Measurements from ENCODE around the gene SUCLA2.

The SUCLA2 gene

GRCh38 chr13:47904241-47904640 lies 96.8 kb downstream of the SUCLA2 start:
- TF ChIP-seq TEAD4 (IDR thresholded peaks at IDR 0.05) (no peak), CREB1 (IDR thresholded peaks at IDR 0.05; ENCODE audit: low read depth) (no peak), NFIC (IDR thresholded peaks at IDR 0.05) (no peak), YY1 (IDR thresholded peaks at IDR 0.05; ENCODE audit: low read depth) (no peak), TCF12 (IDR thresholded peaks at IDR 0.05; ENCODE audit: low read depth) (no peak), EGR1 (IDR thresholded peaks at IDR 0.05) (no peak), MAX (IDR thresholded peaks at IDR 0.05) (no peak), FOXM1 (IDR thresholded peaks at IDR 0.05; ENCODE audit: borderline replicate concordance, low read depth) (no peak), TAF1 (IDR thresholded peaks at IDR 0.05; ENCODE audit: low read depth) (no peak), ZBTB7A (IDR thresholded peaks at IDR 0.05; ENCODE audit: low read depth) (no peak), CEBPB (IDR thresholded peaks at IDR 0.05) (no peak)

- TF ChIP-seq NFIC (IDR thresholded peaks at IDR 0.05) (no peak), YY1 (IDR thresholded peaks at IDR 0.05; ENCODE audit: low read depth) (no peak), CEBPB (IDR thresholded peaks at IDR 0.05) (no peak), TEAD4 (IDR thresholded peaks at IDR 0.05) (no peak), EGR1 (IDR thresholded peaks at IDR 0.05) (no peak), TCF12 (IDR thresholded peaks at IDR 0.05; ENCODE audit: low read depth) (no peak)
These were observed 97.2 kb downstream of the SUCLA2 start for GRCh38 chr13:47903836-47904235.

GRCh38 chr13:47901441-47901840 lies 99.6 kb downstream of the SUCLA2 start:
- no peak for TF ChIP-seq REST (IDR thresholded peaks at IDR 0.05; ENCODE audit: low read depth)
- TF ChIP-seq EGR1 (IDR thresholded peaks at IDR 0.05) = no peak
- no peak for TF ChIP-seq EP300 (IDR thresholded peaks at IDR 0.05; ENCODE audit: borderline replicate concordance)
- TF ChIP-seq USF1 (IDR thresholded peaks at IDR 0.05) = no peak
- TF ChIP-seq ZBTB7A (IDR thresholded peaks at IDR 0.05; ENCODE audit: low read depth) = no peak
- no peak for TF ChIP-seq RAD21 (IDR thresholded peaks at IDR 0.05; ENCODE audit: low read depth)
- TF ChIP-seq TEAD4 (IDR thresholded peaks at IDR 0.05) = no peak
- TF ChIP-seq MAX (IDR thresholded peaks at IDR 0.05) = no peak
- TF ChIP-seq CEBPB (IDR thresholded peaks at IDR 0.05) = no peak
- no peak for TF ChIP-seq TCF12 (IDR thresholded peaks at IDR 0.05; ENCODE audit: low read depth)
- no peak for TF ChIP-seq CREB1 (IDR thresholded peaks at IDR 0.05; ENCODE audit: low read depth)
- TF ChIP-seq NFIC (IDR thresholded peaks at IDR 0.05) = no peak
- no peak for TF ChIP-seq YY1 (IDR thresholded peaks at IDR 0.05; ENCODE audit: low read depth)
- no peak for TF ChIP-seq TAF1 (IDR thresholded peaks at IDR 0.05; ENCODE audit: low read depth)

- no peak for TF ChIP-seq TCF12 (IDR thresholded peaks at IDR 0.05; ENCODE audit: low read depth)
These were observed 103.0 kb downstream of the SUCLA2 start for GRCh38 chr13:47898080-47898479.

- no peak for TF ChIP-seq ZBTB7A (IDR thresholded peaks at IDR 0.05; ENCODE audit: low read depth)
- TF ChIP-seq NFIC (IDR thresholded peaks at IDR 0.05) = peak; percentile 15; the same call in 1 of the 2 replicates
- peak; percentile 72 for TF ChIP-seq TEAD4 (IDR thresholded peaks at IDR 0.05)
These were observed 103.5 kb downstream of the SUCLA2 start for GRCh38 chr13:47897411-47898050.

- TF ChIP-seq FOXM1 (IDR thresholded peaks at IDR 0.05; ENCODE audit: borderline replicate concordance, low read depth) (no peak), CREB1 (IDR thresholded peaks at IDR 0.05; ENCODE audit: low read depth) (no peak), REST (IDR thresholded peaks at IDR 0.05; ENCODE audit: low read depth) (no peak), TCF12 (IDR thresholded peaks at IDR 0.05; ENCODE audit: low read depth) (no peak), USF1 (IDR thresholded peaks at IDR 0.05) (no peak), RAD21 (IDR thresholded peaks at IDR 0.05; ENCODE audit: low read depth) (no peak), EP300 (IDR thresholded peaks at IDR 0.05; ENCODE audit: borderline replicate concordance) (no peak), EGR1 (IDR thresholded peaks at IDR 0.05) (no peak), ZBTB7A (IDR thresholded peaks at IDR 0.05; ENCODE audit: low read depth) (no peak), MAX (IDR thresholded peaks at IDR 0.05) (no peak), NFIC (IDR thresholded peaks at IDR 0.05) (no peak), YY1 (IDR thresholded peaks at IDR 0.05; ENCODE audit: low read depth) (no peak), CEBPB (IDR thresholded peaks at IDR 0.05) (no peak), TAF1 (IDR thresholded peaks at IDR 0.05; ENCODE audit: low read depth) (no peak), TEAD4 (IDR thresholded peaks at IDR 0.05) (no peak)
These were observed 104.5 kb downstream of the SUCLA2 start for GRCh38 chr13:47896546-47896945.

All from Ishikawa (cell line).